GM10248 (cell line): ENCODE measurements around the gene UBE2E2.

Experiments
- CTCF ChIA-PET: fragments of 300-600 bp; sonication (Branson Sonifier 250); formaldehyde crosslinking; extraction: SDS; loops from one replicate; lab custom pipeline; 2021; ENCODE audit warnings: antibody characterized with exemption; lab: Yijun Ruan, JAX
- POLR2A ChIA-PET: fragments of 350-650 bp; sonication (Branson Sonifier 250); formaldehyde crosslinking; extraction: SDS; loops from one replicate; lab custom pipeline; 2020; ENCODE audit warnings: antibody characterized with exemption; lab: Yijun Ruan, JAX
- DNase-seq: peaks from one replicate; pipeline ENCODE4 v3.0.0; 2012; ENCODE audit errors: extremely low spot score
- CTCF ChIP-seq: IDR thresholded peaks from 2 replicates; pipeline ENCODE4 v1.5.1; 2012; ENCODE audit warnings: mild to moderate bottlenecking, low read depth; ENCODE audit errors: extremely low read depth, missing control alignments, control extremely low read depth

Gene UBE2E2

GRCh38 chr3:23435318-23435717, 232.2 kb downstream of the UBE2E2 start:
- no peak for DNase-seq
- no peak for TF ChIP-seq CTCF
- ChIA-PET POLR2A (no interaction called here), CTCF (no interaction called here)

- ChIA-PET POLR2A (no interaction called here), CTCF (no interaction called here)
- DNase-seq = no peak
- TF ChIP-seq CTCF = no peak
Measured at GRCh38 chr3:23435904-23436303, 232.8 kb downstream of the UBE2E2 start.

GRCh38 chr3:23437484-23438145, 234.5 kb downstream of the UBE2E2 start:
- no peak for DNase-seq
- ChIA-PET POLR2A (interaction anchor here (0.6 kb wide), 1 partner anchor 551 kb away, joined by 5 read pairs; no protein-coding TSS in a partner anchor), CTCF (interaction anchor here (1.2 to 1.4 kb wide), 3 partner anchors 15 to 272 kb away, joined by 3 to 4 read pairs (median 4); no protein-coding TSS in a partner anchor)
- TF ChIP-seq CTCF = no peak

- no peak for TF ChIP-seq CTCF
- no peak for DNase-seq
- CTCF ChIA-PET = interaction anchor here (1.2 kb wide), 2 partner anchors 16 to 273 kb away, joined by 4 read pairs; no protein-coding TSS in a partner anchor
- POLR2A ChIA-PET = no interaction called here
Measured at GRCh38 chr3:23438657-23439056, 235.5 kb downstream of the UBE2E2 start.

- POLR2A ChIA-PET = no interaction called here
Measured at GRCh38 chr3:23439080-23439479, 236.0 kb downstream of the UBE2E2 start.

More at GRCh38 chr3:23439080-23439479, 236.0 kb downstream of the UBE2E2 start:
- DNase-seq = no peak
- no peak for TF ChIP-seq CTCF
- CTCF ChIA-PET = interaction anchor here (1.2 kb wide), 1 partner anchor 16 kb away, joined by 4 read pairs; no protein-coding TSS in a partner anchor
